ENCODE results near the gene MAGI2. TPM values are rescaled to one million over a fixed set of nuclear protein-coding genes. Genes with fewer than 3 reads are reported as not detected.
"Not testable (repeated sequence)": the region's sequence is repeated elsewhere in the genome, so short reads cannot be mapped to it uniquely, and the experiment has no call there.

The MAGI2 gene
- total RNA-seq, 4 donors from 2014 or later = 0.98 to 4.8 (median 2.5) TPM

GRCh38 chr7:79046061-79046460 lies 407.4 kb downstream of the MAGI2 start:
- TF ChIP-seq POLR2A (IDR thresholded peaks at IDR 0.05) = no peak
- Histone ChIP-seq H3K4me1 (no peaks in the 10 kb centered on the region), H3K27ac (no peak overlapping the region), H3K4me3 (no peak overlapping the region), H3K36me3 (no peaks in the 10 kb centered on the region), H3K9me3 (peaks cover 6% of the 10 kb centered on the region), H3K27me3 (no peaks in the 10 kb centered on the region)
- DNase-seq (ENCODE audit: low spot score in 2 of 2) = no peak
- 63% methylated on average over 2 of the region's 2 CpGs for WGBS

- TF ChIP-seq POLR2A (IDR thresholded peaks at IDR 0.05) (no peak), POLR2AphosphoS5 (IDR thresholded peaks at IDR 0.05) (no peak), CTCF (IDR thresholded peaks at IDR 0.05) (no peak), EP300 (IDR thresholded peaks at IDR 0.05) (no peak)
- 83% methylated on average over 4 of the region's 4 CpGs for WGBS
Measured at GRCh38 chr7:79037001-79037400, 416.5 kb downstream of the MAGI2 start.

GRCh38 chr7:79036356-79036755 lies 417.1 kb downstream of the MAGI2 start:
- H3K9me3 ChIP-seq = no peaks in the 10 kb centered on the region
- H3K4me1 ChIP-seq = no peaks in the 10 kb centered on the region
- H3K27ac ChIP-seq = no peak overlapping the region
- DNase-seq (ENCODE audit: low spot score in 2 of 2) = no peak
- H3K27me3 ChIP-seq = no peaks in the 10 kb centered on the region
- TF ChIP-seq CTCF (IDR thresholded peaks at IDR 0.05) (no peak), EP300 (IDR thresholded peaks at IDR 0.05) (no peak), POLR2AphosphoS5 (IDR thresholded peaks at IDR 0.05) (no peak), POLR2A (IDR thresholded peaks at IDR 0.05) (no peak)
- no peaks in the 10 kb centered on the region for H3K36me3 ChIP-seq
- WGBS = 41% methylated on average over 2 of the region's 2 CpGs
- no peak overlapping the region for H3K4me3 ChIP-seq

More at GRCh38 chr7:79037001-79037400, 416.5 kb downstream of the MAGI2 start:
- no peak overlapping the region for H3K27ac ChIP-seq
- DNase-seq (ENCODE audit: low spot score in 2 of 2) = no peak
- no peak overlapping the region for H3K4me3 ChIP-seq
- no peaks in the 10 kb centered on the region for H3K36me3 ChIP-seq
- H3K4me1 ChIP-seq = no peaks in the 10 kb centered on the region
- peaks cover 2% of the 10 kb centered on the region for H3K9me3 ChIP-seq
- no peaks in the 10 kb centered on the region for H3K27me3 ChIP-seq

- no peaks in the 10 kb centered on the region for H3K27me3 ChIP-seq
- no peaks in the 10 kb centered on the region for H3K4me1 ChIP-seq
- H3K4me3 ChIP-seq = no peak overlapping the region
- no peak for TF ChIP-seq CTCF (IDR thresholded peaks at IDR 0.05)
- no peak for TF ChIP-seq POLR2A (IDR thresholded peaks at IDR 0.05)
- no peak for TF ChIP-seq EP300 (IDR thresholded peaks at IDR 0.05)
- no peak overlapping the region for H3K27ac ChIP-seq
- no peaks in the 10 kb centered on the region for H3K36me3 ChIP-seq
- no peak for DNase-seq (ENCODE audit: low spot score in 2 of 2)
- no peaks in the 10 kb centered on the region for H3K9me3 ChIP-seq
- WGBS = 88% methylated on average over 3 of the region's 3 CpGs
Measured at GRCh38 chr7:79035858-79036257, 417.6 kb downstream of the MAGI2 start.

GRCh38 chr7:79034730-79035129 lies 418.7 kb downstream of the MAGI2 start:
- 62% methylated on average over 5 of the region's 5 CpGs for WGBS
- TF ChIP-seq CTCF (IDR thresholded peaks at IDR 0.05) (no peak), POLR2A (IDR thresholded peaks at IDR 0.05) (no peak), EP300 (IDR thresholded peaks at IDR 0.05) (no peak), POLR2AphosphoS5 (IDR thresholded peaks at IDR 0.05) (no peak)

GRCh38 chr7:79019711-79020110 lies 433.8 kb downstream of the MAGI2 start:
- WGBS = 78% methylated on average over 2 of the region's 2 CpGs
- not testable (repeated sequence) for H3K27me3 ChIP-seq; H3K9me3 ChIP-seq; H3K36me3 ChIP-seq; H3K4me1 ChIP-seq; H3K4me3 ChIP-seq; DNase-seq (ENCODE audit: low spot score in 2 of 2); H3K27ac ChIP-seq

More at GRCh38 chr7:79034730-79035129, 418.7 kb downstream of the MAGI2 start:
- no peak for DNase-seq (ENCODE audit: low spot score in 2 of 2)
- Histone ChIP-seq H3K27ac (no peak overlapping the region), H3K9me3 (no peaks in the 10 kb centered on the region), H3K27me3 (no peaks in the 10 kb centered on the region), H3K4me1 (no peaks in the 10 kb centered on the region), H3K4me3 (no peak overlapping the region), H3K36me3 (no peaks in the 10 kb centered on the region)

Data from suprapubic skin (tissue), 4 donors.